Neural cell (in vitro differentiated cells): ENCODE results near the gene KRTAP5-10.

Experiments
- POLR2AphosphoS5 ChIP-seq: IDR thresholded peaks from 2 replicates; pipeline ENCODE4 v1.6.1; 2012
- TF ChIP-seq, protein P1 (sequence below): fragments of 450-650 bp; IDR thresholded peaks from 2 replicates; pipeline ENCODE4 v1.5.1; 2014; ENCODE audit warnings: antibody characterized with exemption, mild to moderate bottlenecking, moderate library complexity; ENCODE audit not compliant: poor library complexity, severe bottlenecking

DNA sequence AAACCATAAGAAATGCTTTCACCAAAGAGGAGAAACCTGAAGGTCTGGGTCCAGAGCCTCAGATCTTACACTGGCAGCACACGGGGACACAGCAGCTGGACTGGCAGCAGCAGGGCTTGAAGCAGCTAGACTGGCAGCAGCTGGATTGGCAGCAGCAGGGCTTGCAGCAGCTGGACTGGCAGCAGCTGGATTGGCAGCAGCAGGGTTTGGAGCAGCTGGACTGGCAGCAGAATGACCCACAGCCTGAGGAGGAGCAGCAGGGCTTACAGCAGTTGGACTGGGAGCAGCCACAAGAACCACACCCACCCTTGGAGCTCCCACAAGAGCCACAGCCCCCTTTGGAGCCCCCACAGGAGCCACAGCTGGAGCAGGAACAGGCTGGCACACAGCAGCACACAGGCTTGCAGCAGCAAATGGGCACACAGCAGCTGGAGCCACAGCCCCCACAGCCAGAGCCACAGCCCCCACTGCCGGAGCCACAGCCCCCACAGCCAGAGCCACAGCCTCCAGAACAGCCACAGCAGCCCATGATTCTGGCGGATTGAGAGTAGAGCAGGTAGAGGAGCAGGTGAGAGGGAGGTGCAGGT is 17.0 kb downstream of the KRTAP5-10 start, which contains the start of gene KRTAP5-11:
- TF ChIP-seq, protein P1, sequence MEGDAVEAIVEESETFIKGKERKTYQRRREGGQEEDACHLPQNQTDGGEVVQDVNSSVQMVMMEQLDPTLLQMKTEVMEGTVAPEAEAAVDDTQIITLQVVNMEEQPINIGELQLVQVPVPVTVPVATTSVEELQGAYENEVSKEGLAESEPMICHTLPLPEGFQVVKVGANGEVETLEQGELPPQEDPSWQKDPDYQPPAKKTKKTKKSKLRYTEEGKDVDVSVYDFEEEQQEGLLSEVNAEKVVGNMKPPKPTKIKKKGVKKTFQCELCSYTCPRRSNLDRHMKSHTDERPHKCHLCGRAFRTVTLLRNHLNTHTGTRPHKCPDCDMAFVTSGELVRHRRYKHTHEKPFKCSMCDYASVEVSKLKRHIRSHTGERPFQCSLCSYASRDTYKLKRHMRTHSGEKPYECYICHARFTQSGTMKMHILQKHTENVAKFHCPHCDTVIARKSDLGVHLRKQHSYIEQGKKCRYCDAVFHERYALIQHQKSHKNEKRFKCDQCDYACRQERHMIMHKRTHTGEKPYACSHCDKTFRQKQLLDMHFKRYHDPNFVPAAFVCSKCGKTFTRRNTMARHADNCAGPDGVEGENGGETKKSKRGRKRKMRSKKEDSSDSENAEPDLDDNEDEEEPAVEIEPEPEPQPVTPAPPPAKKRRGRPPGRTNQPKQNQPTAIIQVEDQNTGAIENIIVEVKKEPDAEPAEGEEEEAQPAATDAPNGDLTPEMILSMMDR = no peak
- TF ChIP-seq POLR2AphosphoS5 = no peak
